K562 (cell line): ENCODE measurements around the gene TBC1D1.

ENCODE experiments used
- CEBPB ChIP-seq: fragments of 450-650 bp; IDR thresholded peaks from 2 replicates; pipeline ENCODE4 v1.6.1; 2016; ENCODE audit warnings: missing genetic modification characterization, missing compliant biosample characterization
- ELF1 ChIP-seq: fragments of 200-800 bp; sonication (Bioruptor generic); IDR thresholded peaks from 2 replicates; pipeline ENCODE4 v1.6.1; 2016; ENCODE audit warnings: missing genetic modification characterization, missing compliant biosample characterization
- EZH2 ChIP-seq: IDR thresholded peaks from 2 replicates; pipeline ENCODE4 v1.6.1; 2012; ENCODE audit warnings: low read depth, mild to moderate bottlenecking, inconsistent platforms, low read length, borderline replicate concordance
- HDAC6 ChIP-seq: IDR thresholded peaks from 2 replicates; pipeline ENCODE4 v1.6.1; 2012; ENCODE audit warnings: low read depth, mild to moderate bottlenecking, control low read depth, inconsistent platforms, low read length, moderate library complexity
- POLR2AphosphoS5 ChIP-seq: IDR thresholded peaks from 2 replicates; pipeline ENCODE4 v1.6.1; 2011; ENCODE audit warnings: mild to moderate bottlenecking, low read depth, low read length, moderate library complexity; ENCODE audit not compliant: control insufficient read depth, insufficient read depth
- SETDB1 ChIP-seq: IDR thresholded peaks from one replicate; pipeline ENCODE4 v1.6.1; 2012; ENCODE audit warnings: low read length, control low read depth, inconsistent platforms
- TFAM ChIP-seq: fragments of 250-450 bp; sonication (Bioruptor Pico); conservative IDR thresholded peaks from 2 replicates; pipeline ENCODE4 v1.5.0; 2021; ENCODE audit warnings: mild to moderate bottlenecking, moderate library complexity
- ZNF311 ChIP-seq: fragments of 250-450 bp; sonication (Bioruptor Pico); IDR thresholded peaks from 2 replicates; pipeline ENCODE4 v1.4.0; 2020; ENCODE audit warnings: mild to moderate bottlenecking, moderate library complexity

DNA sequence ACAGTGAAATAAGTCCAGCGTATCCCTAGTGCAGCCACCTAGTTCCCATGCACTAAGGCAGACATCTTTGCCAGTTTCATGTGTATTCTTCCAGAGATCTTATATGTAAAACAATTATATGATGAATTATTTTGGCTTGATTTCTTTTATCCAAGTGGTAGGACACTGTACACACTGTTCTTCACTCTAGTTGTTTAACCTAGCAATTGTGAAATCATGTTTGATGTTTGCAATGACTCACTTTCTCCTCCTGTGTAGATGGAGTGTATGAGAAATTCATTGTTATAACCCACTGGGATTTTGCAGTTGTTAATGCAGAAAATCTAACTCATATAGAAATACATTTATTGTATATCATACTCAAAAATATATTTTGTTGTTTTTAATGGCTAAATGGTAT, 17.5 kb upstream of the TBC1D1 start:
- no peak for TF ChIP-seq EZH2
- no peak for TF ChIP-seq POLR2AphosphoS5
- TF ChIP-seq SETDB1, result no peak
- no peak for TF ChIP-seq ELF1 (tag)
- TF ChIP-seq HDAC6, result no peak
- TF ChIP-seq CEBPB (tag), result no peak
- TF ChIP-seq ZNF311 (CRISPR knock-in tag), result no peak
- no peak for TF ChIP-seq TFAM
